NK-92 (cell line): ENCODE data around the gene STIM1.
A peak's percentile ranks its signal among the peaks of the same experiment; 100 is the strongest.
"Not testable (repeated sequence)": the region's sequence is repeated elsewhere in the genome, so short reads cannot be mapped to it uniquely, and the experiment has no call there.

ENCODE experiments used
- DNase-seq: peaks from one replicate; lab custom pipeline; 2025; ENCODE audit not compliant: unreplicated experiment; lab: John Stamatoyannopoulos, UW

The STIM1 gene

DNA sequence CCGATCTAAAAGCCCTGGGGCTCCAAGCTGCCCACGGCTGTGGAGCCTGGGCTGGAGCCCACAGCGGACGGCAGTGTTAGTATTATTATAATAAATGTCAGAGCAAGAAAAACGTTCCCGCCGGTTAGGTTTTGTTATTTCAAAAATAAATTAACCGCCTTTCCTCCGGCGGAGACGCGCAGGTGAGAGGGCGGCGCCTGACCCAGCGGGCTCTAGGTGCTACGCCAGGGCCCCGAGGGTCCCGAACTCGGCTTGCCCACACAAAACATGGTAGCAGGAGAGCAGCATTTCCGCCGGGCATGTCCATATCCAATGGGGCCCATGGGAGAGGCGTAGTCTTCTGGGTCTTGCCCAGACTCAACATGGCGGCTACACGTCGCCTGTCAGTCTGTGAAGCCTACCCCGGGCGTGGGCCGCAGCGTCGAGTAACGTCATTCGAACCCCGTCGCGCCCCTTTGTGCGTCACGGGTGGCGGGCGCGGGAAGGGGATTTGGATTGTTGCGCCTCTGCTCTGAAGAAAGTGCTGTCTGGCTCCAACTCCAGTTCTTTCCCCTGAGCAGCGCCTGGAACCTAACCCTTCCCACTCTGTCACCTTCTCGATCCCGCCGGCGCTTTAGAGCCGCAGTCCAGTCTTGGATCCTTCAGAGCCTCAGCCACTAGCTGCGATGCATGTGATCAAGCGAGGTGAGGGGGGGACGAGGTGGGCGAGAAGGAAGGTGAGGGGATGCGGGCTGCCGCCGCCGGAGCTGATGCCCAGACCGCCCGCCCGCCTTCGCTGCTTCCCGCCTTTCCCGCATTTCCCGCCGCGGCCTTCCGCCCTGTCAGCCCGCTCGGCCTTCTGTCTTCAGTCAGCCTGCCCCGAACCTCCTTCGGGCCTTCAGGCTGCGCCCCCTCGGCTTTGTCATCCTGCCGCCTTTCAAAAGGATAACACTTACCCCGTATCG, 239.2 kb downstream of the STIM1 start, which contains the start of gene RRM1:
Gene RRM1, plus strand, starts transcription at position 452 of the 944 bp plus-strand sequence. Its CDS starts 214 bp downstream, at position 666.
- peak; percentile 61 for DNase-seq

DNA sequence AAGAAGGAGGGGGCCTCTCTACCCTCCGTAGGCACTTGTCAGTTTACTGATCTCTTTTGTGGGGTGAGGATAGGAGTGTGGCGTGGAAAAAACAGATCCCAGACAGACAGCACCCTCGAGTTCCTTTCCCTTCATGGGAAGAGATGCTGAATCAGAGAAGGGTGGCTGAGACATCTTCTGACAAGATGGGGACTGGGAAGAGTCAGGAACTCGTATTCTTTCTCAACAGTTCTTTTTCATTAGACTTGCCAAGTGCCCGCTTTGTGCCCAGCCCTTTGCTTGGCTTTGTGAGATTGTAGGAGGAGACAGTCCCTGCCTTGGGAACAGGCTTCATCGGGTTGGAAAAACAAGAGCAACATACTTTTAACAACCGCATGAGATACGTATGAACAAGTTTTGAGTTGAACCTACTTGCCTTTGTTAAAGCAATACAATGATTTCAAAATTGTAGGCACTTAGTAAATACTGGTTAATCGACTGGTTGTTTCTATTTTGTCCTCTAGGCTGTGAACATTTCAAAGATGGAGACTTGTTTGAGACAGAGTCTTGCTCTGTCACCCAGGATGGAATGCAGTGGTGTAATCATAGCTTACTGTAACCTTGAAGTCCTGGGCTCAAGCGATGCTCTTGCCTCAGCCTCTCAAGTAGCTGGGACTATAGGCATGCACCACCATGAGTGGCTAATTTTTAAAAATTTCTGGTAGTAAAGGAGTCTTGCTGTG, 240.2 kb downstream of the STIM1 start:
- DNase-seq = no peak

DNA sequence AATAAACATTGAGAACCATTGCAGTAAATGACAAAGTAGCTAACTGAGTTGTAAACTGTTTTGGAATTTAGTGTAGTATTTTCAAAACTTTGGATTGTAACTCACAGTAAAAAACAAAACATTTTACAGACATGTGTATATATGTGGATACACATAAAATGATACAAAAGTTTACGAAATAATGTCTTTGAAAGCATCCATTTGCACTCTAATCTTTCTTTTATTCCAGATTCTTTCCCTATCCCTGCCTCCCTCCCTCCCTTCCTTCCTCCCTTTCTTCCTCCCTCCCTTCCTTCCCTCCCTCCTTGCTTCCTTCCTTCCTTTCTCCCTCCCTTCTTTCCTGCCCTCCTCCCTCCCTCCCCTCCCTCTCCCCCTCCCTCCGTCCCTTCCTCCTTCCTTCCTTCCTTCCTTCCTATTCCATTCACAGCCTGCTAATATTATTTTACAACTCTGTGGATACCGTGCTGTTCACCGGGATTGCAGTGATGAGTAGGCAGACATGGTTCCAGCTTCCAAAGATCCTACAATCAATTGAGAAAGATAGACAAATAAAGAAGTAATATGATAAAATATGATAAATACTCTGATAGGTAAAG, 242.7 kb downstream of the STIM1 start:
- no peak for DNase-seq

DNA sequence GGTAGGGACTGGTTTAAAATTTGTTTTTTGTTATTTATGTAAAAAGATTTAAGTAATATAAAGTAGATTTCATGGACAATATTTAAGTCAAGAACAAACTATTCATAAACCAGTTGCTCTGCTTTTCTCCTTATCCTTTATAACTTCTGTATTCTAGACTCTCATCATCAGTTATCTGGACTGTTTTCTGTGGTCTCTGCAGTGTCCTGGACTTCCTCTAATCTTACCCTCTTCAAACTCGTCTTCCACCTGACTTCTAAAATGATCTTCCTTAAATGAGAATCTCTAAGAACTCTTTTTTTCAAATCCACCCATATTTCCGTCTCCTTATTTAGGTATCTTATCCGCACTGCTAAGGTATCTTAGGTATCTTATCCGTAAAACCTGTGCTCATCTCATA, 247.2 kb downstream of the STIM1 start:
- no peak for DNase-seq

DNA sequence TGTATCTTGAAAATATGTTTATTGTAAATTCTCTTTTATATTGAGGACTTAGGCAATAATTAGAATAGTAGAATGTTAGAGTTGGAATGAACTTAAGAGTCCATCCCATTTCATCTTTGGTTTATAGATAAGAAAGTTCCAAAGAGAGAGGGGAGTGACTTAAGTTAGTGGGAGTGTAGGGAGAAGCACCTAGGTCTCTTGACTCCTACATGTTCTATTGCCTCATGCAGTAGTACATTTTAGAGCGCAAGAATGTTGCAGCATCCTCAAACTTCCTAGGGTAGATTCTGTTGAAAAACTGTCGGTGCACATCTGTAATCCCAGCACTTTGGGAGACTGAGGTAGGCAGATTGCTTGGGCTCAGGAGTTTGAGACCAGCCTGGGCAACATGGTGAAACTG, 247.8 kb downstream of the STIM1 start:
- DNase-seq = no peak

DNA sequence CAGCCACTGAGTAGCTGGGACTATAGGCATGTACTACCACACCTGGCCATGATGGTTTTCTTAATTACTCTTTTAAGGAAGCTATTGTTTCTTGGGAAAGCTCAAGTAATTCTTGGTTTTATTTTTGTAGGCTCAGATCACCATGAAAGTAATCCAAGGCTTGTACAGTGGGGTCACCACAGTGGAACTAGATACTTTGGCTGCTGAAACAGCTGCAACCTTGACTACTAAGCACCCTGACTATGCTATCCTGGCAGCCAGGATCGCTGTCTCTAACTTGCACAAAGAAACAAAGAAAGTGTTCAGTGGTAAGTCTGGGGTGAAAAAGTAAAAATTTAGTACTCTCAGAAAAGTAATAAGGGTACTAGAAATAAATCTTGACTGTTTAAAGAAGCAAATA, 250.5 kb downstream of the STIM1 start:
- DNase-seq = no peak

DNA sequence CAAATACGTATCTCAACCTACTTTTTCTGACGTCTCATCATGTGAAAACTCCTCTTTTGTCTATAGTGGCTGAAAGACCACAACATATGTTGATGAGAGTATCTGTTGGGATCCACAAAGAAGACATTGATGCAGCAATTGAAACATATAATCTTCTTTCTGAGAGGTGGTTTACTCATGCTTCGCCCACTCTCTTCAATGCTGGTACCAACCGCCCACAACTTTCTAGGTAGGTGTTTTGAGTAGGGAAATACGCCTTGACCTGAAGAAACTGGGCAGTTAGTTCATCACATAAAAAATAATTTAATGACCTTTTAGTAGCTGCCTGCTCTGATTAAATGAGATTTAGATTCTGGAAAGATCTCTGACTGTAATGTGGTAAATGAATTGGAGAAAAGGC, 256.4 kb downstream of the STIM1 start:
- no peak for DNase-seq

DNA sequence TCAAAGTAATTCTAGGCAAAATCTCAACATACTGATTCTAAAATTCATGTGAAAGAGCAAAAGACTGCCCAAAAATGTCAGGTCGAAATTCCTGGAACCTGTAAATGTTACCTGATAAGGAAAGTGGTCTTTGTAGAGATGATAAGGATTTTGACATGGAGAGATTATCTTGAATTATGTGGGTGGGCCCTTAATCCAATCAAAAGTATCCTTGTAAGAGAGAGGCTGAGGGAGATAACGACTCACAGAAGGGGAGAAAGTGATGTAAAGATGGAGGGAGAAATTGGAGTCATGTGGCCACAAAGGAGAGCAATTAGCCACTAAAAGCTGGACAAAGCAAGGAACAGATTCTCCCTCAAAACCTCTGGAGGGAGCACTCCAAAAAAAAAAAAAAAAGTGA, 259.7 kb downstream of the STIM1 start:
- DNase-seq = no peak

DNA sequence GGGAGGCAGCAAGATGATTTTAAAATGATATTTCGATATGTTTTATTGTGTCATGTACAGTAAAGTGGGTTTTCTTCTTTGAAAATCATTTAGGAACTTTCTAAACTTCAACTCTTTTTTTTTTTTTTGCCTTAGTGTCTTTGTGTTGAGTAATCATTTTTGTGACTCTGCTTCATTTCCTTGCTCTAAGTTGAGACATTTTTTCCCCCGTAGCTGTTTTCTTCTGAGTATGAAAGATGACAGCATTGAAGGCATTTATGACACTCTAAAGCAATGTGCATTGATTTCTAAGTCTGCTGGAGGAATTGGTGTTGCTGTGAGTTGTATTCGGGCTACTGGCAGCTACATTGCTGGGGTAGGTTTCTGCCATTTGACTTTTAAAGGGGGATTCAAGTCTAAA, 262.6 kb downstream of the STIM1 start:
- DNase-seq = no peak

DNA sequence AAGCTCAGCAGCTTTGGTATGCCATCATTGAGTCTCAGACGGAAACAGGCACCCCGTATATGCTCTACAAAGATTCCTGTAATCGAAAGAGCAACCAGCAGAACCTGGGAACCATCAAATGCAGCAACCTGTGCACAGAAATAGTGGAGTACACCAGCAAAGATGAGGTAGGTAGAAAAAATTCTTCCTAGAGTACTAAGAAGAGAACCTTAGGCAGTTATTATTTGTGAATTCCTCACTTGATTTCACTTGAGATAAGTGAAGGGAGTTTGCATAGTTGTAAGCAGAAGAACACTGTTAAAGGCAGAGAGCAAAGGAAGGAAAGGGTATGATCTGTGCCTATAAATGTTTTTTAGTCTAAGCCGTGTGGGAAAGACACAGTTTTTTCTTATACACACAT, 267.8 kb downstream of the STIM1 start:
- DNase-seq = no peak

DNA sequence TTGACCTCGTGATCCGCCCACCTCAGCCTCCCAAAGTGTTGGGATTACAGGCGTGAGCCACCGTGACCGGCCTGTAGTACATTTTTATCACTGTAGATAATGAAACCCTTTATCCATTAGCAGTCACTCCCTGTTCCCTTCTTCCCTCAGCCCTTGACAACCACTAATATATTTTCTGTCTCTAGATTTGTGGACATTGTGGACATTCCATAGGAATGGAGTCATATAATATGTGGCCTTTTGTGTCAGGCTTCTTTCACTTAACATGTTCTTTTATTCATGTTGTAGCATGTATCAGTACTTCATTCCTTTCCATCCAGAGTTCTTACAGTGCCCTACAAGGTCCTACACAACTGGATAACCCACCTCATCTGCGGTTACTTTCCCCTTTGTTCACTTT, 269.7 kb downstream of the STIM1 start:
- no peak for DNase-seq

DNA sequence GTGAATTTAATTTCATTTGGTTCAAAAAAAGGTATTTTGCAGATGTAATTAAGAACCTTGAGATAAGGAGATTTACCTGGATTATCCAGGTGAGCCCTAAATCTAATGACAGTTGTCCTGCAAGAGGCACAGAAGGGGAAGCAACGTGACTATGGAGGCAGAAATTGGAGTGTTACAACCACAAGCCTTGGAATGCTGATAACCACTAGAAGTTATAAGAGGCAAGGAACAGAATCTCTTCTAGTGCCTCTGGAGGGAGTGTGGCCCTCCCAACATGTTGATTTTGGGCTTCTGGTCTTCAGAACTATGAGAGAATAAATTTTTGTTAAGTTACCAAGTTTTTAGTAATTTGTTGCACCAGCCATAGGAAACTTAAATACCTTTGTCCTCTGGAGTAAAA, 271.9 kb downstream of the STIM1 start:
- no peak for DNase-seq

DNA sequence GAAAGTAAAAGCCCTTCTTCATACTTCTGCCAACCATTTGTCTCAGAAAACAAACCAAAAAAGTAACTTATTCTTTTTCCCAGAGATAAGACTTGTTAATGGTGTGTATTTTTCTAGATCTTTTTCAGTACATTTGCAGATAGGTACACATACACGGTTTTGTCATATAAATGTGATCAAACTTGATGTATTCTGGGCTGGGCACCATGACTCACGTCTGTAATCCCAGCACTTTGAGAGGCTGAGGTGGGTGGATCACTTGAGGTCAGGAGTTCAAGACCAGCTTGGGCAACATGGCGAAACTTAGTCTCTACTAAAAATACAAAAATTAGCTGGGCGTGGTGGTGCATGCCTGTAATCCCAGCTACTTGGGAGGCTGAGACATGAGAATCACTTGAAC, 274.8 kb downstream of the STIM1 start:
- DNase-seq = not testable (repeated sequence)

DNA sequence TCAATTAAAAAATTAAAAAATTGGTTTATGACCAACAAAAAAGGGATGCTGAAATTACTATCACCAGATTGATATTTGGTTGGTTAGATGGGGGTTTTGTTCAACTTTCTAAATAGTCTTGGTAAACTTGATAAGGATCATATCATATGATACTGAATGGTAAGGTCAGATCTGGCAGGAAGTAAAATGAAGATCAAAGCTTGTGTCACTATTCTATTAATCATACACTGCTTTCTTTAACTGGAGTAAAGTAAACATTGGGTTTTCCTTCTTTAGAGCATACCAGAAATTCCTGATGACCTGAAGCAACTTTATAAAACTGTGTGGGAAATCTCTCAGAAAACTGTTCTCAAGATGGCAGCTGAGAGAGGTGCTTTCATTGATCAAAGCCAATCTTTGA, 279.3 kb downstream of the STIM1 start:
- no peak for DNase-seq

DNA sequence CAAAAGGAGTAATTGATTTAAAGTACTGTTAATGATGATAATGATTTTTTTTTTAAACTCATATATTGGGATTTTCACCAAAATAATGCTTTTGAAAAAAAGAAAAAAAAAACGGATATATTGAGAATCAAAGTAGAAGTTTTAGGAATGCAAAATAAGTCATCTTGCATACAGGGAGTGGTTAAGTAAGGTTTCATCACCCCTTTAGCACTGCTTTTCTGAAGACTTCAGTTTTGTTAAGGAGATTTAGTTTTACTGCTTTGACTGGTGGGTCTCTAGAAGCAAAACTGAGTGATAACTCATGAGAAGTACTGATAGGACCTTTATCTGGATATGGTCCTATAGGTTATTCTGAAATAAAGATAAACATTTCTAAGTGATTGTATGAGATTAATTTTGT, 283.0 kb downstream of the STIM1 start:
- no peak for DNase-seq

DNA sequence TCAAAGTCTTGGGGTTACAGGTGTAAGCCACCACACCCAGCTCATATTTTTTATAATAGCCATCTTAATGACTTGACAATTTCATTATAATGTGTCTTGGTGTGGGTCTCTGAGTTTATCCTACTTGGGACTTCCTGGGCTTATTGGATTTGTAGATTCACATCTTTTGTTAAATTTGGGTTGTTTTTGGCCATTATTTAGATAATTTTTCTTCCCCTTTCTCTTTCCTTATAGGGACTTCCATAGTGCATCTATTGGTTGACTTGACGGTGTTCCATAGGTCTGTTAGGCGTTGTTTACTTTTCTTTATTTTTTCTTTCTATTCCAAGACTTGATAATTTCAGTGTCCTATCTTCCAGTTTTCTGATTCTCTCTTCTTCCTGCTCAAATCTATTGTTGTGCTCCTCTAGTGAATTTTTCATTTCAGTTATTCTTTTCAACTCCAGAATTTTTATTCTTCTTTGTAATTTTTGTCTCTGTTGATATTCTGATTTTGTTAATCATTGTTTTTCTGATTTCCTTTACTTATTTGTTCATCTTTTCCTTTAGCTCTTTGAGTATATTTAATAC, 284.7 kb downstream of the STIM1 start:
- no peak for DNase-seq
